Natural killer cell (primary cell): ENCODE data around the gene BTBD9. TPM values are rescaled to one million over a fixed set of nuclear protein-coding genes. Genes with fewer than 3 reads are reported as not detected.

Source experiments
- ATAC-seq, 3 donors: fragments of 150-1000 bp in 2 of 3; fragments of 200-7000 bp in 1 of 3; cut with Tn5 transposase; 1 replicate in 1 of 3; 2 replicates in 2 of 3; pipeline ENCODE4 v1.10.0; 2021; ENCODE audit warnings: mild to moderate bottlenecking in 2 of 3, moderate library complexity in 2 of 3
- DNase-seq, 2 donors: peaks; one replicate each; pipeline versions ENCODE4 v3.0.0 to v3.0.0-alpha.2; 2013 to 2021; ENCODE audit warnings: mixed read lengths in 1 of 2
- H3K27ac ChIP-seq: one replicate; pipeline ENCODE4 v1.5.1; 2013; ENCODE audit warnings: mild to moderate bottlenecking, low read length
- H3K27me3 ChIP-seq: one replicate; pipeline ENCODE4 v1.6.1; 2013; ENCODE audit warnings: low read length; ENCODE audit not compliant: control insufficient read depth, insufficient read depth
- H3K36me3 ChIP-seq: one replicate; pipeline ENCODE4 v1.6.1; 2013; ENCODE audit warnings: low read length; ENCODE audit not compliant: control insufficient read depth, insufficient read depth
- H3K4me1 ChIP-seq: one replicate; pipeline ENCODE4 v1.6.1; 2013; ENCODE audit warnings: low read length; ENCODE audit not compliant: control insufficient read depth, insufficient read depth
- H3K4me3 ChIP-seq: one replicate; pipeline ENCODE4 v1.5.1; 2013; ENCODE audit warnings: low read length
- H3K9me3 ChIP-seq: one replicate; pipeline ENCODE4 v1.6.1; 2013; ENCODE audit warnings: low read length; ENCODE audit not compliant: control insufficient read depth, insufficient read depth
- H3K27ac Mint-ChIP-seq, 2 donors: one replicate each; pipeline ENCODE4 v1.8.0; 2022; ENCODE audit warnings: mild to moderate bottlenecking in 2 of 2, mixed read lengths in 2 of 2, moderate library complexity in 1 of 2
- H3K27me3 Mint-ChIP-seq, 2 donors: one replicate each; pipeline ENCODE4 v1.8.0; 2022; ENCODE audit warnings: low read depth in 2 of 2, mixed read lengths in 2 of 2
- H3K36me3 Mint-ChIP-seq: one replicate; pipeline ENCODE4 v1.8.0; 2022; ENCODE audit warnings: mixed read lengths
- H3K4me1 Mint-ChIP-seq, 2 donors: one replicate each; pipeline ENCODE4 v1.8.0; 2022; ENCODE audit warnings: mixed read lengths in 2 of 2
- H3K4me3 Mint-ChIP-seq: one replicate; pipeline ENCODE4 v1.8.0; 2022; ENCODE audit warnings: mild to moderate bottlenecking, moderate library complexity, mixed read lengths
- H3K9me3 Mint-ChIP-seq, 2 donors: one replicate each; pipeline ENCODE4 v1.8.0; 2022; ENCODE audit warnings: mixed read lengths in 2 of 2
- CTCF ChIP-seq: fragments of 200-600 bp; IDR thresholded peaks from one replicate; pipeline ENCODE4 v1.8.0; 2022; ENCODE audit warnings: antibody characterized with exemption
- WGBS: methylation state at CpG from one replicate; pipeline ENCODE4 v1.1.7; 2013; ENCODE audit warnings: missing lambda C conversion rate; ENCODE audit not compliant: insufficient coverage; 5-methylcytosine and 5-hydroxymethylcytosine counted together
- intact Hi-C: fragments of 100-400 bp; cut with micrococcal nuclease; formaldehyde crosslinking; loops from one replicate; pipeline ENCODE4 v1.14.2; 2022
- total RNA-seq, 4 donors: library from RNA; stranded (reverse); fragments of 120-200 nt in 1 of 4; gene quantifications; one replicate each; pipeline versions ENCODE4 v1.2.3 to v1.2.4, GENCODE V29; 2013 to 2022

Gene BTBD9
- total RNA-seq, 3 donors from 2014 or later (not counting 1 experiment from before 2014, with no cell fraction given) = 51.6 to 70.3 (median 54.3) TPM

GRCh38 chr6:38163186-38164130 lies 476.3 kb downstream of the BTBD9 start:
- H3K27me3 ChIP-seq = no peaks in the 10 kb centered on the region
- no peaks in the 10 kb centered on the region for H3K27me3 Mint-ChIP-seq
- peaks cover 15 to 23% of the 10 kb centered on the region in 2 donors for H3K4me1 Mint-ChIP-seq
- H3K9me3 Mint-ChIP-seq = no peaks in the 10 kb centered on the region
- H3K4me1 ChIP-seq = no peaks in the 10 kb centered on the region
- H3K9me3 ChIP-seq = no peaks in the 10 kb centered on the region
- WGBS = 93% methylated on average over 29 of the region's 29 CpGs
- no peak for DNase-seq
- no peaks in the 10 kb centered on the region for H3K36me3 ChIP-seq
- peak in 2 of 3 donors; percentile 15 to 17 for ATAC-seq
- H3K4me3 ChIP-seq = no peak overlapping the region
- H3K36me3 Mint-ChIP-seq = no peaks in the 10 kb centered on the region
- intact Hi-C loops = no loop called here
- TF ChIP-seq CTCF = no peak
- H3K27ac Mint-ChIP-seq = no peak overlapping the region
- H3K4me3 Mint-ChIP-seq = no peak overlapping the region
- H3K27ac ChIP-seq = no peak overlapping the region

- Histone ChIP-seq H3K27me3 (no peaks in the 10 kb centered on the region), H3K9me3 (no peaks in the 10 kb centered on the region), H3K27ac (no peak overlapping the region), H3K4me1 (no peaks in the 10 kb centered on the region), H3K4me3 (no peak overlapping the region), H3K36me3 (no peaks in the 10 kb centered on the region)
- no peaks in the 10 kb centered on the region for H3K27me3 Mint-ChIP-seq
- no peak overlapping the region for H3K4me3 Mint-ChIP-seq
- no peaks in the 10 kb centered on the region for H3K36me3 Mint-ChIP-seq
- H3K9me3 Mint-ChIP-seq = no peaks in the 10 kb centered on the region
- no peak for ATAC-seq
- no peak overlapping the region for H3K27ac Mint-ChIP-seq
- H3K4me1 Mint-ChIP-seq = peaks cover 15 to 31% of the 10 kb centered on the region in 2 donors
- intact Hi-C loops = no loop called here
- no peak for DNase-seq
- WGBS = 96% methylated on average over 17 of the region's 17 CpGs
- no peak for TF ChIP-seq CTCF
These were observed 477.1 kb downstream of the BTBD9 start for GRCh38 chr6:38162493-38163185.

GRCh38 chr6:38161754-38162492 lies 477.8 kb downstream of the BTBD9 start:
- intact Hi-C loops = no loop called here
- H3K27me3 Mint-ChIP-seq = no peaks in the 10 kb centered on the region
- Histone ChIP-seq H3K36me3 (no peaks in the 10 kb centered on the region), H3K4me1 (no peaks in the 10 kb centered on the region), H3K4me3 (no peak overlapping the region), H3K9me3 (no peaks in the 10 kb centered on the region), H3K27ac (no peak overlapping the region), H3K27me3 (no peaks in the 10 kb centered on the region)
- ATAC-seq (no peak), DNase-seq (no peak)
- H3K27ac Mint-ChIP-seq = peak overlapping the region; percentile 29 to 60
- no peak overlapping the region for H3K4me3 Mint-ChIP-seq
- no peaks in the 10 kb centered on the region for H3K9me3 Mint-ChIP-seq
- WGBS = 93% methylated on average over 15 of the region's 15 CpGs
- no peaks in the 10 kb centered on the region for H3K36me3 Mint-ChIP-seq
- no peak for TF ChIP-seq CTCF
- H3K4me1 Mint-ChIP-seq = peaks cover 15 to 36% of the 10 kb centered on the region in 2 donors
